ENCODE results near the gene H6PD. TPM values are rescaled to one million over a fixed set of nuclear protein-coding genes. Genes with fewer than 3 reads are reported as not detected.
A peak's percentile ranks its signal among the peaks of the same experiment; 100 is the strongest.

H6PD gene
- total RNA-seq, 2 experiments from 2014 or later = 13.2 to 13.5 TPM

GRCh38 chr1:9284061-9284460 is 49.5 kb downstream of the H6PD start:
- peaks cover 2% of the 10 kb centered on the region for H3K27me3 Mint-ChIP-seq
- ATAC-seq (peak; percentile 35), DNase-seq (peak; percentile 58)
- peaks cover 17% of the 10 kb centered on the region for H3K36me3 Mint-ChIP-seq
- peak overlapping the region; percentile 61 for H3K4me3 Mint-ChIP-seq
- CTCF ChIA-PET = interaction anchor here (1.2 to 4.9 kb wide), 6 partner anchors 8 to 211 kb away, joined by 4 to 29 read pairs (median 6); no protein-coding TSS in a partner anchor
- H3K4me1 Mint-ChIP-seq = peaks cover 69% of the 10 kb centered on the region
- H3K9me3 Mint-ChIP-seq (ENCODE audit: low read depth) = peaks cover 12% of the 10 kb centered on the region
- peak overlapping the region; percentile 91 for H3K27ac Mint-ChIP-seq

- peaks cover 53% of the 10 kb centered on the region for H3K4me1 Mint-ChIP-seq
- peaks cover 17% of the 10 kb centered on the region for H3K36me3 Mint-ChIP-seq
- no peak overlapping the region for H3K4me3 Mint-ChIP-seq
- peak overlapping the region; percentile 37 for H3K27ac Mint-ChIP-seq
- peaks cover under 1% of the 10 kb centered on the region for H3K27me3 Mint-ChIP-seq
- H3K9me3 Mint-ChIP-seq (ENCODE audit: low read depth) = peaks cover 13% of the 10 kb centered on the region
- ATAC-seq = no peak
- DNase-seq = no peak
- CTCF ChIA-PET = no interaction called here
Observed at GRCh38 chr1:9286556-9286955, 52.0 kb downstream of the H6PD start.

DNA sequence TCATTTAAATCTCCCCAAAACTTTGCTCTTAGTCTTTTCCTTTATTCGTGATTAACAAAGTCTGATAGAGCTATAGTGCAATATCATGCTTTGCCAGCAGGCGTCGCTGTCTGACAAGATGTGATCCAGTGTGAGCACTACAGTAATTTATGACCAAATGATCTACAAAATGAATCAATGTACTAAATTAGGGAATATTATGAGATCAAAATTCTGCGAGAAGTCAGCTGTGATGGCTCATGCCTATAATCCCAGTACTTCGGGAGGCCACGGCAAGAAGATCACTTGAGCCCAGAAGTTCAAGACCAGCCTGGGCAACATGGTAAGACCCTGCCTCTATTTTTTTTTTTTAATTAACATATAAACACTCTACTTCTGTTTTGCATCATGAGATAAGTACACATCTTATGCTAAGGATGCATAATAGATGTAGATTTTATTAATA is 54.5 kb downstream of the H6PD start:
- Mint-ChIP-seq H3K9me3 (ENCODE audit: low read depth) (peaks cover 13% of the 10 kb centered on the region), H3K4me3 (no peak overlapping the region), H3K27ac (no peak overlapping the region), H3K27me3 (peaks cover 6% of the 10 kb centered on the region), H3K36me3 (peaks cover 16% of the 10 kb centered on the region), H3K4me1 (peaks cover 29% of the 10 kb centered on the region)
- peak; percentile 89 for DNase-seq
- ATAC-seq = no peak
- CTCF ChIA-PET = interaction anchor here (0.6 to 4.3 kb wide), 34 partner anchors 8 to 337 kb away, joined by 3 to 87 read pairs (median 5); partner anchors contain the start of gene H6PD

- H3K4me3 Mint-ChIP-seq = no peak overlapping the region
- H3K27me3 Mint-ChIP-seq = peaks cover 6% of the 10 kb centered on the region
- H3K9me3 Mint-ChIP-seq (ENCODE audit: low read depth) = peaks cover 13% of the 10 kb centered on the region
- DNase-seq (no peak), ATAC-seq (no peak)
- H3K36me3 Mint-ChIP-seq = peaks cover 14% of the 10 kb centered on the region
- no peak overlapping the region for H3K27ac Mint-ChIP-seq
- CTCF ChIA-PET = interaction anchor here (0.6 to 4.3 kb wide), 35 partner anchors 8 to 337 kb away, joined by 3 to 87 read pairs (median 5); partner anchors contain the start of gene H6PD
- H3K4me1 Mint-ChIP-seq = peaks cover 22% of the 10 kb centered on the region
Observed at GRCh38 chr1:9289711-9290485, 55.3 kb downstream of the H6PD start.

- CTCF ChIA-PET = interaction anchor here (1.4 to 4.3 kb wide), 4 partner anchors 9 to 200 kb away, joined by 3 to 87 read pairs (median 38); no protein-coding TSS in a partner anchor
- Mint-ChIP-seq H3K36me3 (peaks cover 4% of the 10 kb centered on the region), H3K9me3 (ENCODE audit: low read depth) (peaks cover 6% of the 10 kb centered on the region), H3K27ac (no peak overlapping the region), H3K4me3 (peak overlapping the region; percentile 40), H3K27me3 (peaks cover 12% of the 10 kb centered on the region), H3K4me1 (peaks cover 9% of the 10 kb centered on the region)
- no peak for ATAC-seq
- DNase-seq = no peak
Observed at GRCh38 chr1:9291914-9292360, 57.4 kb downstream of the H6PD start.

- ATAC-seq (peak; percentile 72), DNase-seq (peak; percentile 75)
- Mint-ChIP-seq H3K4me1 (peaks cover 9% of the 10 kb centered on the region), H3K9me3 (ENCODE audit: low read depth) (peaks cover 6% of the 10 kb centered on the region), H3K4me3 (peak within 1 kb of the TSS; percentile 40), H3K36me3 (peaks cover 4% of the 10 kb centered on the region), H3K27ac (no peak within 1 kb of the TSS), H3K27me3 (peaks cover 15% of the 10 kb centered on the region)
- CTCF ChIA-PET = interaction anchor here (1.4 to 4.3 kb wide), 4 partner anchors 10 to 199 kb away, joined by 3 to 87 read pairs (median 38); no protein-coding TSS in a partner anchor
Observed at GRCh38 chr1:9292361-9293240, 58.0 kb downstream of the H6PD start, which contains the start of gene SPSB1. Gene SPSB1 (plus strand): TSS chr1:9292894. CDS start chr1:9355892, 62,998 bp downstream.

- ATAC-seq = no peak
Observed at GRCh38 chr1:9293241-9293532, 58.6 kb downstream of the H6PD start.

DNA sequence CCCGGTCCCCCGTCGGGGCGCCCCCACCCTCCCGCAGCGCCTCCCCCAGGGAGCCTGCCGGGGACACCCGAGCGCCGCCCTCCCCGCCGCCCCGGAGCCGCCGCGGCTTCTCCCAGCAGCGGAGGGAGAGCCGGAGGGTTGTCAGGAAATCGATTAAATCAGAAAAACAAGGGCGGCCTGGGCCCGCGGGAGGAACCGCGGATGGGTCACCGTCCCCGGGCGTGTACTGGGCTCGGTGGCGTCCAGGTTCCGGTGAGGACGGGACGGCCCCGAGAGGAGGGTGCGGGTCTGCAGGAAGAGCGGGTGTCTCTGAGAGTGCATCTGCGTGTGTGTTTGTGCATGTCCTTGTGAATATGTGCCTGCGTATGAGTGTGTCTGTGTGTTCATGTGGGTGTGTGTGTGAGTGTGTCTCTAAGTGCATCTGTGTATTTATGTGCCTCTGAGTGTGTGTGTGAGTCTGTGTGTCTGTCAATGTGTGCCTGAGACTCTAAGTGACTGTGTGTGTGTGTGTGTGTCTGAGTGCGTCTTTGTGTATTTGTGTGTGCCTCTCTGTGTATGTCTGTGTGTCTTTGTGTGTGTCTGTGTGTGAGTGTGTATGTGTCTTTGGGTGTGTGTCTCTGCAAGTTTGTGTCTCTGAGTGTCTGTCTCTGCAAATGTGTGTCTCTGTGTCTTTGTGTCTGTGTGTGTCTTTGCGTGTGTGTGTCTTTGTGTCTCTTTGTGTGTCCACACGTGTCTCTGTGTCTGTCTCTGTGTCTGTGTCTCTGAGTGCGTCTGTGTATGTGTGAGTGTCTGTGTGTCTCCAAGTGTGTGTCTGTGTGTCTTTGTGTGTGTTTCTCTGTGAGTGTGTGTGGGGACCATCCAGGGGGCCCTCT is 59.2 kb downstream of the H6PD start:
- Mint-ChIP-seq H3K27me3 (peaks cover 15% of the 10 kb centered on the region), H3K4me1 (peaks cover 9% of the 10 kb centered on the region), H3K36me3 (peaks cover 3% of the 10 kb centered on the region), H3K4me3 (no peak overlapping the region), H3K27ac (no peak overlapping the region), H3K9me3 (ENCODE audit: low read depth) (peaks cover 3% of the 10 kb centered on the region)
- peak; percentile 57 for DNase-seq
- CTCF ChIA-PET = no interaction called here
- peak; percentile 38 for ATAC-seq

More at GRCh38 chr1:9293241-9293532, 58.6 kb downstream of the H6PD start:
- peaks cover 4% of the 10 kb centered on the region for H3K9me3 Mint-ChIP-seq (ENCODE audit: low read depth)
- H3K27me3 Mint-ChIP-seq = peaks cover 15% of the 10 kb centered on the region
- no peak overlapping the region for H3K27ac Mint-ChIP-seq
- H3K4me3 Mint-ChIP-seq = no peak overlapping the region
- H3K36me3 Mint-ChIP-seq = peaks cover 3% of the 10 kb centered on the region
- CTCF ChIA-PET = no interaction called here
- DNase-seq = no peak
- peaks cover 9% of the 10 kb centered on the region for H3K4me1 Mint-ChIP-seq

GRCh38 chr1:9294405-9294773 is 59.8 kb downstream of the H6PD start:
- no peak for DNase-seq
- H3K36me3 Mint-ChIP-seq = no peaks in the 10 kb centered on the region
- no peak overlapping the region for H3K27ac Mint-ChIP-seq
- CTCF ChIA-PET = interaction anchor here (1.5 kb wide), 1 partner anchor 27 kb away, joined by 5 read pairs; no protein-coding TSS in a partner anchor
- no peak overlapping the region for H3K4me3 Mint-ChIP-seq
- ATAC-seq = peak; percentile 6
- H3K9me3 Mint-ChIP-seq (ENCODE audit: low read depth) = no peaks in the 10 kb centered on the region
- H3K27me3 Mint-ChIP-seq = peaks cover 15% of the 10 kb centered on the region
- H3K4me1 Mint-ChIP-seq = peaks cover 7% of the 10 kb centered on the region

DNA sequence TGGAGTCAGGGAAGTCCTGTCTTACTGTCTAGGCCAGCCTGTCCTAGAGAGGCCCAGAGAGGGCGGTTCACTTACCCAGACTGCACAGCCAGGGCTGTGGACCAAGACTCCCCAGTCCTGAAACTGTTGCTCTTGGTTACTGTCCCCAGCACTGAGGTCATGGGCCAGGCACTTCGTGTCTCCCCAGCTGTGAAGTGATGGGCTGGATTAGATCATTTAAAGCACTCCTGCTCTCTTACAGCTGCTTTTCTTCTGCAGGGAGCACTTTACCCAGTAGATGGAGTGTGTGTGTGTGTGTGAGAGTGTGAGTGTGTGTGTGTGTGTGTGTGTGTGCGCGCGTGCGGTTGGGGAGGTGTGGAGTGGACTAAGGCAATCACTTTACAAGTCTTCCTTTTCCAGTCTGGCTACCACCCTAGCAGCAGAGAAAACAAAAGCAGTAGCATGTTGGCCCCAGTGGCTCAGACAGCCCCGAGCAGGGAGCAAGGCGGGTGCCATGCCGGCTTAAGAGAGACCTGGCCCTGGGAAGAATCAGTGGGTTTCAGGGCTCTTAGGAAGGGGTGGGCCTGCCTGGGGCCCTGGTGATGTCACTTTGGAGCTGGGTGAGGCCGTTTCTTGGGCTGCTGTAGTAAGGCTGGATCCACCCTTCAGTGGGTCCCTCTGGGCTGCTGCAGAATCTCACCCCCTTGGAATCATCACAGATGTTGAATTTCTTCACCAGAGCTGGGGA is 60.5 kb downstream of the H6PD start:
- ATAC-seq = peak; percentile 13
- Mint-ChIP-seq H3K36me3 (no peaks in the 10 kb centered on the region), H3K27ac (no peak overlapping the region), H3K4me1 (peaks cover 4% of the 10 kb centered on the region), H3K4me3 (no peak overlapping the region), H3K9me3 (ENCODE audit: low read depth) (no peaks in the 10 kb centered on the region), H3K27me3 (peaks cover 15% of the 10 kb centered on the region)
- DNase-seq = peak; percentile 57
- CTCF ChIA-PET = interaction anchor here (1.5 kb wide), 1 partner anchor 28 kb away, joined by 5 read pairs; no protein-coding TSS in a partner anchor

- no peak overlapping the region for H3K4me3 Mint-ChIP-seq
- CTCF ChIA-PET = interaction anchor here (1.5 kb wide), 1 partner anchor 29 kb away, joined by 5 read pairs; no protein-coding TSS in a partner anchor
Observed at GRCh38 chr1:9295884-9296283, 61.3 kb downstream of the H6PD start.

DNA sequence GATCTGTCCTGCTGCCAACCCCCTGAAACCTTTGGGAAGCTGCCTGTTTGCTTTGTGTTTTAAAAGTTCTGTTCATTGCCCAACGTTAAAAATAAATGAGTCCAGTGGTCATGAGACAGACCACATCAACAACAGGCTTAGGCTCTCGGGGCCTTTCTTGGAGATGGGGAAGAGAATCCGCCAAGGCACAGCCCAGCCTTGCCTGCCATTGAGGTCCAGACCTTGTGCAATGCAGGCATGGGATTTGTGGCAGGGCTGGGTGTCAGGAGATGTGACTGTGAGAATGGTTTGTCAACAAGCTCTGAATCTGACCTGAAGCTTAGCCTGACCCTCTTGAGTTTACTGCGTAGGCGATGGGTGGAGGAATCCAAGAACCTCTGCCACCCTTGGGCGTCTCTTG is 62.3 kb downstream of the H6PD start:
- CTCF ChIA-PET = interaction anchor here (1.0 to 1.2 kb wide), 2 partner anchors 8 to 11 kb away, joined by 3 to 5 read pairs; no protein-coding TSS in a partner anchor
- Mint-ChIP-seq H3K36me3 (no peaks in the 10 kb centered on the region), H3K27me3 (peaks cover 12% of the 10 kb centered on the region), H3K27ac (no peak overlapping the region), H3K9me3 (ENCODE audit: low read depth) (no peaks in the 10 kb centered on the region), H3K4me1 (peaks cover 11% of the 10 kb centered on the region), H3K4me3 (no peak overlapping the region)
- ATAC-seq = no peak
- DNase-seq = no peak

More at GRCh38 chr1:9295884-9296283, 61.3 kb downstream of the H6PD start:
- DNase-seq (no peak), ATAC-seq (no peak)
- Mint-ChIP-seq H3K27ac (no peak overlapping the region), H3K4me1 (peaks cover 10% of the 10 kb centered on the region), H3K9me3 (ENCODE audit: low read depth) (no peaks in the 10 kb centered on the region), H3K27me3 (peaks cover 15% of the 10 kb centered on the region), H3K36me3 (no peaks in the 10 kb centered on the region)

All from activated CD8-positive, alpha-beta memory T cell treated with anti-CD3 and anti-CD28 coated beads, Interleukin-2, amount 10 ng/mL, durations not matched to agents 7 days and 5 days (primary cell).